Panc1 (cell line): ENCODE results near the gene MAPK6.

Experiments
- POLR2AphosphoS5 ChIP-seq: IDR thresholded peaks from 2 replicates; pipeline ENCODE4 v1.6.1; 2012; ENCODE audit warnings: mild to moderate bottlenecking, low read depth, low read length, moderate library complexity
- SIN3A ChIP-seq: IDR thresholded peaks from 2 replicates; pipeline ENCODE4 v1.6.1; 2012; ENCODE audit warnings: low read depth, mild to moderate bottlenecking, low read length, moderate library complexity, borderline replicate concordance; ENCODE audit not compliant: insufficient read depth
- TF ChIP-seq, protein P1 (sequence below), 2 experiments: IDR thresholded peaks; 2 replicates each; pipeline ENCODE4 v1.6.1; 2011 to 2012; ENCODE audit warnings: low read depth in 2 of 2, control low read depth in 1 of 2, low read length in 1 of 2, mild to moderate bottlenecking in 1 of 2, moderate library complexity in 1 of 2; ENCODE audit not compliant: insufficient read depth in 1 of 2
- TF ChIP-seq, protein P2 (sequence below): fragments of 450-650 bp; IDR thresholded peaks from 2 replicates; pipeline ENCODE4 v1.5.1; 2017; ENCODE audit warnings: mild to moderate bottlenecking

DNA sequence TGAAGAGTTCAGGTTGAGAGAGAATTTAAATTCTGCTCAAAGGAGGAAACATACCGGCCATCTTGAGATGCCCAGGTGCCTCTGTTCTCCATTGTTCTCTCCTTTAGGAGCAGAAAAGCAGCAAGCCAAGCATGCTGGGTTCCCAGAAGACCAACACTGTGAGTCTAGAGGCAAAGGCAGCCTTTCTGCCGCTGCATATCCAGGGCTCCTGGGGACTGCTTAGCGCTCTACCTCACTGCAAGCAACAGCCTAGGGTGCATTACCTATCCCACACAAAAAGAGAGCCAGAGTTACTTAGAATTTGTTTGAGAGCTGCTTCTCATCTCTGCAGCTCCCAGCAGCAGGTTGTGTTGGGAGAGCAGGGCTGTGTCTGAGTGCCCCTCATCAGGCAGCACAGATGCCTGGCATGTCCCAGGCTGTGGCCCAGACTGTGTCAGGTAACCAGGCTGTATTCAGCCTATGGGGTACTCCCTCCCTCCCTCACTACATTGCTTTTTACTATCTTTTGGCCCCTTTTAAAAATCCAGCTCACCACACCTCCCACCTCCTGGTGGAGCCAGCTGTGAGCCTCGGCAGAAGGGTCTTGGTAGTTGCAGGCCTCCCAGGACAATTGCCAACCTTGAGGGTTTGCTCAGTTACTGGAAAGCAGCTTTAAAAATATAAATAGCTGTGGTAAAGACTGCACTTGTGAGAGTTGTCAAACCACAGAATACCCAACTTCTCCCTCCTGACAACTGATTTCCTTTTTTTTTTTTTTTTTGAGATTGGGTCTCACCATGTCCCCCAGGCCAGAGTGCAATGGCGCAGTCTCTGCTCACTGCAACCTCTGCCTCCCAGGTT lies 63.4 kb downstream of the MAPK6 start:
- TF ChIP-seq, protein P1, sequence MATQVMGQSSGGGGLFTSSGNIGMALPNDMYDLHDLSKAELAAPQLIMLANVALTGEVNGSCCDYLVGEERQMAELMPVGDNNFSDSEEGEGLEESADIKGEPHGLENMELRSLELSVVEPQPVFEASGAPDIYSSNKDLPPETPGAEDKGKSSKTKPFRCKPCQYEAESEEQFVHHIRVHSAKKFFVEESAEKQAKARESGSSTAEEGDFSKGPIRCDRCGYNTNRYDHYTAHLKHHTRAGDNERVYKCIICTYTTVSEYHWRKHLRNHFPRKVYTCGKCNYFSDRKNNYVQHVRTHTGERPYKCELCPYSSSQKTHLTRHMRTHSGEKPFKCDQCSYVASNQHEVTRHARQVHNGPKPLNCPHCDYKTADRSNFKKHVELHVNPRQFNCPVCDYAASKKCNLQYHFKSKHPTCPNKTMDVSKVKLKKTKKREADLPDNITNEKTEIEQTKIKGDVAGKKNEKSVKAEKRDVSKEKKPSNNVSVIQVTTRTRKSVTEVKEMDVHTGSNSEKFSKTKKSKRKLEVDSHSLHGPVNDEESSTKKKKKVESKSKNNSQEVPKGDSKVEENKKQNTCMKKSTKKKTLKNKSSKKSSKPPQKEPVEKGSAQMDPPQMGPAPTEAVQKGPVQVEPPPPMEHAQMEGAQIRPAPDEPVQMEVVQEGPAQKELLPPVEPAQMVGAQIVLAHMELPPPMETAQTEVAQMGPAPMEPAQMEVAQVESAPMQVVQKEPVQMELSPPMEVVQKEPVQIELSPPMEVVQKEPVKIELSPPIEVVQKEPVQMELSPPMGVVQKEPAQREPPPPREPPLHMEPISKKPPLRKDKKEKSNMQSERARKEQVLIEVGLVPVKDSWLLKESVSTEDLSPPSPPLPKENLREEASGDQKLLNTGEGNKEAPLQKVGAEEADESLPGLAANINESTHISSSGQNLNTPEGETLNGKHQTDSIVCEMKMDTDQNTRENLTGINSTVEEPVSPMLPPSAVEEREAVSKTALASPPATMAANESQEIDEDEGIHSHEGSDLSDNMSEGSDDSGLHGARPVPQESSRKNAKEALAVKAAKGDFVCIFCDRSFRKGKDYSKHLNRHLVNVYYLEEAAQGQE (IDR thresholded peaks at IDR 0.05; ENCODE audit: insufficient read depth in 1 of 2, low read depth in 2 of 2, low read length in 1 of 2), result no peak
- TF ChIP-seq, protein P2, sequence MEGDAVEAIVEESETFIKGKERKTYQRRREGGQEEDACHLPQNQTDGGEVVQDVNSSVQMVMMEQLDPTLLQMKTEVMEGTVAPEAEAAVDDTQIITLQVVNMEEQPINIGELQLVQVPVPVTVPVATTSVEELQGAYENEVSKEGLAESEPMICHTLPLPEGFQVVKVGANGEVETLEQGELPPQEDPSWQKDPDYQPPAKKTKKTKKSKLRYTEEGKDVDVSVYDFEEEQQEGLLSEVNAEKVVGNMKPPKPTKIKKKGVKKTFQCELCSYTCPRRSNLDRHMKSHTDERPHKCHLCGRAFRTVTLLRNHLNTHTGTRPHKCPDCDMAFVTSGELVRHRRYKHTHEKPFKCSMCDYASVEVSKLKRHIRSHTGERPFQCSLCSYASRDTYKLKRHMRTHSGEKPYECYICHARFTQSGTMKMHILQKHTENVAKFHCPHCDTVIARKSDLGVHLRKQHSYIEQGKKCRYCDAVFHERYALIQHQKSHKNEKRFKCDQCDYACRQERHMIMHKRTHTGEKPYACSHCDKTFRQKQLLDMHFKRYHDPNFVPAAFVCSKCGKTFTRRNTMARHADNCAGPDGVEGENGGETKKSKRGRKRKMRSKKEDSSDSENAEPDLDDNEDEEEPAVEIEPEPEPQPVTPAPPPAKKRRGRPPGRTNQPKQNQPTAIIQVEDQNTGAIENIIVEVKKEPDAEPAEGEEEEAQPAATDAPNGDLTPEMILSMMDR, result no peak
- no peak for TF ChIP-seq POLR2AphosphoS5
- no peak for TF ChIP-seq SIN3A
